Psoas muscle (tissue), 8 donors: ENCODE measurements around the gene CRIP3. TPM values are rescaled to one million over a fixed set of nuclear protein-coding genes. Genes with fewer than 3 reads are reported as not detected.

Experiments used
- ATAC-seq, 4 donors: fragments of 200-7000 bp; cut with Tn5 transposase; one replicate each; pipeline ENCODE4 v1.9.1; 2020; ENCODE audit warnings: moderate library complexity in 3 of 4, mild to moderate bottlenecking in 2 of 4
- DNase-seq, 2 donors: peaks; one replicate each; pipeline ENCODE4 v3.0.0-alpha.2; 2020
- H3K27ac ChIP-seq: fragments of 200-600 bp; one replicate; pipeline ENCODE4 v1.8.0; 2022
- H3K27me3 ChIP-seq, 3 donors: fragments of 200-600 bp in 1 of 3; one replicate each; pipeline versions ENCODE4 v1.6.1 to v1.8.0; 2013 to 2022; ENCODE audit warnings: low read length in 2 of 3, mild to moderate bottlenecking in 2 of 3, moderate library complexity in 1 of 3; ENCODE audit not compliant: insufficient read depth in 3 of 3
- H3K36me3 ChIP-seq, 2 donors: fragments of 200-600 bp in 1 of 2; one replicate each; pipeline versions ENCODE4 v1.6.1 to v1.8.0; 2013 to 2022; ENCODE audit warnings: low read depth in 1 of 2, mild to moderate bottlenecking in 1 of 2, moderate library complexity in 1 of 2; ENCODE audit not compliant: insufficient read depth in 1 of 2
- H3K4me1 ChIP-seq: fragments of 200-600 bp; one replicate; pipeline ENCODE4 v1.8.0; 2022
- H3K4me3 ChIP-seq: fragments of 200-600 bp; one replicate; pipeline ENCODE4 v1.8.0; 2022; ENCODE audit warnings: mild to moderate bottlenecking
- H3K9me3 ChIP-seq: fragments of 200-600 bp; one replicate; pipeline ENCODE4 v1.8.0; 2022
- CTCF ChIP-seq: fragments of 200-600 bp; IDR thresholded peaks from one replicate; pipeline ENCODE4 v1.8.0; 2022; ENCODE audit warnings: antibody characterized with exemption
- WGBS, 3 donors: extraction: QIAGEN DNeasy Blood & Tissue Kit; methylation state at CpG; one replicate each; pipeline versions ENCODE4 v1.1.6 to v1.1.7; 2013; 5-methylcytosine and 5-hydroxymethylcytosine counted together
- intact Hi-C, 2 donors: fragments of 100-400 bp; cut with DNase I; formaldehyde crosslinking; loops; one replicate each; pipeline versions ENCODE4 v1.11.0 to v1.14.2; 2022
- polyA plus RNA-seq, 3 donors: library from polyadenylated mRNA; stranded (reverse); fragments of 200-250 nt; gene quantifications; one replicate each; pipeline ENCODE4 v1.2.3, GENCODE V29; 2013
- total RNA-seq, 4 donors: library from RNA; stranded (reverse); fragmentation: NEBNext Ultra II Directional in 2 of 4; extraction: Animal tissue kit (Norgen Biotek cat#: 25700) in 2 of 4; gene quantifications; one replicate each; pipeline versions ENCODE4 v1.2.1 to v1.2.4, GENCODE V29; 2021 to 2023
- donor health status: healthy with polysubstance abuse.
- donor health status: DM: no; HTN: no; CAD: no; lungs with moderate emphysema.
- donor health status: Bipolar disorder and iron deficiency.
- donor health status: healthy.
- donor health status: DM: yes; HTN: yes; CAD: no.
- donor health status: DM: no; HTN: no; CAD: no.
- donor health status: DM: no; HTN: no; CAD: no.
- donor health status: DM: yes; HTN: yes; CAD: no.

CRIP3 gene
- total and polyA plus RNA-seq, 7 donors, result 0.05 to 0.47 (median 0.12) TPM; not detected in 3

GRCh38 chr6:43273707-43274106, 34.9 kb downstream of the CRIP3 start:
- Histone ChIP-seq H3K9me3 (no peaks in the 10 kb centered on the region), H3K4me1 (peaks cover 5% of the 10 kb centered on the region), H3K36me3 (no peaks in the 10 kb centered on the region), H3K4me3 (no peak overlapping the region), H3K27me3 (peaks cover 0 to 49% (median 19%) of the 10 kb centered on the region in 3 donors), H3K27ac (no peak overlapping the region)
- ATAC-seq, result no peak
- DNase-seq, result no peak
- intact Hi-C loops, result no loop called here
- 67 to 76% (median 74%) methylated on average over 2 of the region's 2 CpGs for WGBS, 3 donors
- TF ChIP-seq CTCF, result no peak

GRCh38 chr6:43271944-43272343, 36.7 kb downstream of the CRIP3 start:
- H3K27ac ChIP-seq, result no peak overlapping the region
- DNase-seq, result no peak
- H3K4me3 ChIP-seq, result no peak overlapping the region
- peaks cover 5% of the 10 kb centered on the region for H3K4me1 ChIP-seq
- intact Hi-C loops, result no loop called here
- no peak for ATAC-seq
- H3K36me3 ChIP-seq, result no peaks in the 10 kb centered on the region
- H3K9me3 ChIP-seq, result no peaks in the 10 kb centered on the region
- peaks cover 0 to 48% (median 19%) of the 10 kb centered on the region in 3 donors for H3K27me3 ChIP-seq
- TF ChIP-seq CTCF, result no peak

- Histone ChIP-seq H3K4me3 (no peak overlapping the region), H3K36me3 (no peaks in the 10 kb centered on the region), H3K27ac (no peak overlapping the region), H3K4me1 (peaks cover 5% of the 10 kb centered on the region), H3K9me3 (no peaks in the 10 kb centered on the region), H3K27me3 (peaks cover 0 to 41% (median 16%) of the 10 kb centered on the region in 3 donors)
- intact Hi-C loops, result no loop called here
- TF ChIP-seq CTCF, result no peak
- DNase-seq (no peak), ATAC-seq (no peak)
- 87 to 91% (median 89%) methylated on average over 8 of the region's 8 CpGs for WGBS, 3 donors
These were observed 37.4 kb downstream of the CRIP3 start for GRCh38 chr6:43271103-43271815.

DNA sequence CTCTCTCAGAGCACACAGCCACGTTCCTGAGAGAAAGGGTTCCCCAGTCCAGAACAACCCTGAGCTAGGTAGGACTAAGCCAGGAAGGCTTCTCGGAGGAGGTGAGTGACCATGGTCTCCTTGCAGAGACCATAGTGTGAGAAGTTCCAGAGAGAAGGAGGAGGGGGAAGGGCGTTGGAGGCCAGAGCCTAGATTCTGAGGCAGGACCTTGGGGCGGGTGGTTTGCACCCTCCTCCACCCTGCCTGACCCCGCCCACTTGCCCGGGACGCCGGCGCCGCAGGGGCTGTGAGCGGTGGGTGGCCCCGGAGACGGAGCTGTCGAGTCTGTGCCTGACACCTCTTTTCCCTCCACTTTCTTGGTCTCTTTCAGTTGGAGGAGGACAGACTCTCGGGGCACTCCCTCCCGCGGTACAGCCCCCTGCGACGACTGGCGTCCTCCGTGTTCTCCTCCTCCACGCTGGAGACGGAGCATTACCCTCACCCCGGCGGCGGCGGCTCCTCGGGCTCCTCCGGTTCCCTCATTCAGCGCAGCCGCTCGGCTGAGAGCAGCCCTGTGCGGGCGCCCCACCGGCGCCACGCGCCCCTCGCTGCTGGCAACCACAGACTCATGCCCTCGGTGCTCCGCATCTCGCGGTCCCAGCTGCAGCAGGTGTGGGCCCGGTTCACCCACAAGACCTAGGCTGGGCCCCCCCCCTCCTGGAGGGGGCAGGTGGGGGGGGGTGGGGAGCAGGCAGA, 39.2 kb downstream of the CRIP3 start:
- no peak for TF ChIP-seq CTCF
- Histone ChIP-seq H3K36me3 (no peaks in the 10 kb centered on the region), H3K4me1 (peaks cover 5% of the 10 kb centered on the region), H3K27me3 (peaks cover 0 to 23% (median 9%) of the 10 kb centered on the region in 3 donors), H3K9me3 (no peaks in the 10 kb centered on the region), H3K27ac (no peak overlapping the region), H3K4me3 (peak overlapping the region; percentile 56)
- WGBS, 3 donors, result 4 to 6% (median 4%) methylated on average over 39 to 44 of the region's 44 CpGs
- peak; percentile 13 to 62 (median 32) for ATAC-seq
- DNase-seq, result peak in 1 of 2 donors; percentile 41
- intact Hi-C loops, result loop anchor here in 1 of 2 donors (5.0 kb wide), 1 partner anchor 63 kb away; no protein-coding TSS in a partner anchor
